SU-DHL-6 (cell line): Measurements from ENCODE around the gene SCAMP3.
"Not testable (repeated sequence)": the region's sequence is repeated elsewhere in the genome, so short reads cannot be mapped to it uniquely, and the experiment has no call there.

Source experiments
- EZH2phosphoT487 ChIP-seq: fragments of 200-600 bp; sonication (generic), shearing (Covaris generic); conservative IDR thresholded peaks from 2 replicates; pipeline ENCODE4 v1.6.1; 2018; ENCODE audit warnings: mild to moderate bottlenecking, antibody characterized with exemption, low read length, moderate library complexity, mixed read lengths
- TF ChIP-seq, protein P1 (sequence below): fragments of 200-600 bp; sonication (generic); IDR thresholded peaks from one replicate; pipeline ENCODE4 v1.5.1; 2017; ENCODE audit warnings: antibody characterized with exemption, mild to moderate bottlenecking, low read length, moderate library complexity; ENCODE audit not compliant: insufficient read depth, poor library complexity, severe bottlenecking

DNA sequence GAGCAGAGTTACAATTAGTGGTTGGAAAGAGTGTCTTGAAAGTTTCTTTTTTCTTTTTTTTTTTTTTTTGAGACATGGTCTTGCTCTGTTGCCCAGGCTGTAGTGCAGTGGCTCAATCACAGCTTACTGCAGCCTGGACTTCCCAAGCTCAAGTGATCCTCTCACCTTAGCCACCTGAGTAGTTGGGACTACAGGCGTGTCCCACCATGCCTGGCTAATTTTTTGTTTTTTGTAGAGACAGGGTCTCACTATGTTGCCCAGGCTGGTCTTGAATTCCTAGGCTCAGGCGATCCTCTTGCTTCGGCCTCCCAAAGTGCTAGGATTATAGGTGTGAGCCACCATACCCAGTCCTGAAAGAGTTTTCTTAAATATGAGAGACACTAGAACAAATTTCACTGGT lies 15.4 kb downstream of the SCAMP3 start:
- TF ChIP-seq, protein P1, sequence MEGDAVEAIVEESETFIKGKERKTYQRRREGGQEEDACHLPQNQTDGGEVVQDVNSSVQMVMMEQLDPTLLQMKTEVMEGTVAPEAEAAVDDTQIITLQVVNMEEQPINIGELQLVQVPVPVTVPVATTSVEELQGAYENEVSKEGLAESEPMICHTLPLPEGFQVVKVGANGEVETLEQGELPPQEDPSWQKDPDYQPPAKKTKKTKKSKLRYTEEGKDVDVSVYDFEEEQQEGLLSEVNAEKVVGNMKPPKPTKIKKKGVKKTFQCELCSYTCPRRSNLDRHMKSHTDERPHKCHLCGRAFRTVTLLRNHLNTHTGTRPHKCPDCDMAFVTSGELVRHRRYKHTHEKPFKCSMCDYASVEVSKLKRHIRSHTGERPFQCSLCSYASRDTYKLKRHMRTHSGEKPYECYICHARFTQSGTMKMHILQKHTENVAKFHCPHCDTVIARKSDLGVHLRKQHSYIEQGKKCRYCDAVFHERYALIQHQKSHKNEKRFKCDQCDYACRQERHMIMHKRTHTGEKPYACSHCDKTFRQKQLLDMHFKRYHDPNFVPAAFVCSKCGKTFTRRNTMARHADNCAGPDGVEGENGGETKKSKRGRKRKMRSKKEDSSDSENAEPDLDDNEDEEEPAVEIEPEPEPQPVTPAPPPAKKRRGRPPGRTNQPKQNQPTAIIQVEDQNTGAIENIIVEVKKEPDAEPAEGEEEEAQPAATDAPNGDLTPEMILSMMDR = not testable (repeated sequence)
- not testable (repeated sequence) for TF ChIP-seq EZH2phosphoT487
